HEK293 (cell line): Measurements from ENCODE around the gene RASSF3.

ENCODE experiments used
- CTCF ChIA-PET: fragments of 350-600 bp; formaldehyde crosslinking; extraction: SDS; loops from one replicate; lab custom pipeline; 2021; ENCODE audit warnings: antibody characterized with exemption; lab: Yijun Ruan, JAX
- POLR2A ChIA-PET: fragments of 300-600 bp; formaldehyde crosslinking; extraction: SDS; loops from one replicate; lab custom pipeline; 2020; ENCODE audit warnings: antibody characterized with exemption, inconsistent platforms; lab: Yijun Ruan, JAX
- H3K27ac ChIP-seq: fragments of 200-500 bp; sonication (Bioruptor generic); 2 replicates; pipeline ENCODE4 v1.5.1; 2014; ENCODE audit warnings: low read depth, low read length, control low read depth, inconsistent platforms; ENCODE audit errors: extremely low read depth
- H3K36me3 ChIP-seq, 2 experiments: fragments of 200-500 bp in 1 of 2; sonication (Bioruptor generic) in 1 of 2; 1 replicate in 1 of 2; 2 replicates in 1 of 2; pipeline ENCODE4 v1.5.1; 2014 to 2017; ENCODE audit warnings: inconsistent platforms in 2 of 2, low read length in 2 of 2; ENCODE audit not compliant: control insufficient read depth in 2 of 2, insufficient read depth in 1 of 2
- H3K4me1 ChIP-seq: fragments of 200-500 bp; sonication (Bioruptor generic); 2 replicates; pipeline ENCODE4 v1.5.1; 2014; ENCODE audit warnings: mild to moderate bottlenecking, low read length, inconsistent platforms; ENCODE audit not compliant: control insufficient read depth, insufficient read depth
- H3K4me3 ChIP-seq: 2 replicates; pipeline ENCODE4 v1.5.1; 2011; ENCODE audit warnings: low read depth, mild to moderate bottlenecking, control low read depth, low read length, moderate library complexity
- H3K9me3 ChIP-seq: fragments of 200-500 bp; sonication (Bioruptor generic); 2 replicates; pipeline ENCODE4 v1.5.1; 2014; ENCODE audit warnings: low read depth, low read length, inconsistent platforms; ENCODE audit not compliant: control insufficient read depth, insufficient read depth
- ATF2 ChIP-seq: fragments of 450-650 bp; formaldehyde crosslinking; IDR thresholded peaks from 2 replicates; pipeline ENCODE4 v1.5.1; 2016; ENCODE audit warnings: missing biosample characterization, missing genetic modification characterization, low read depth
- BCL6B ChIP-seq: fragments of 450-650 bp; formaldehyde crosslinking; IDR thresholded peaks from 2 replicates; pipeline ENCODE4 v1.5.1; 2017; ENCODE audit warnings: missing biosample characterization, missing genetic modification characterization
- GFI1B ChIP-seq: fragments of 450-650 bp; formaldehyde crosslinking; IDR thresholded peaks from 2 replicates; pipeline ENCODE4 v1.5.1; 2016; ENCODE audit warnings: missing biosample characterization, missing genetic modification characterization
- PBX3 ChIP-seq: sonication (generic); formaldehyde crosslinking; IDR thresholded peaks from 2 replicates; pipeline ENCODE4 v1.8.1; 2022; ENCODE audit warnings: mild to moderate bottlenecking, moderate library complexity, missing genetic modification reagents
- REST ChIP-seq: fragments of 450-650 bp; formaldehyde crosslinking; IDR thresholded peaks from 2 replicates; pipeline ENCODE4 v1.5.1; 2016; ENCODE audit warnings: missing biosample characterization, missing genetic modification characterization
- SALL2 ChIP-seq: fragments of 450-650 bp; formaldehyde crosslinking; IDR thresholded peaks from 2 replicates; pipeline ENCODE4 v1.5.0; 2017; ENCODE audit warnings: missing biosample characterization, mild to moderate bottlenecking, missing genetic modification characterization, borderline replicate concordance
- SP3 ChIP-seq: fragments of 450-650 bp; formaldehyde crosslinking; IDR thresholded peaks from 2 replicates; pipeline ENCODE4 v1.5.1; 2016; ENCODE audit warnings: missing biosample characterization, missing genetic modification characterization
- TRIM28 ChIP-seq: IDR thresholded peaks from 2 replicates; pipeline ENCODE4 v1.6.1; 2011; ENCODE audit warnings: low read length, control low read depth, borderline replicate concordance
- ZBTB1 ChIP-seq: fragments of 450-650 bp; formaldehyde crosslinking; IDR thresholded peaks from 2 replicates; pipeline ENCODE4 v1.5.1; 2016; ENCODE audit warnings: missing biosample characterization, missing genetic modification characterization
- ZBTB20 ChIP-seq: fragments of 450-650 bp; formaldehyde crosslinking; IDR thresholded peaks from 2 replicates; pipeline ENCODE4 v1.5.1; 2016; ENCODE audit warnings: missing biosample characterization, missing genetic modification characterization
- ZNF148 ChIP-seq: fragments of 450-650 bp; formaldehyde crosslinking; IDR thresholded peaks from 2 replicates; pipeline ENCODE4 v1.5.0; 2017; ENCODE audit warnings: missing biosample characterization, missing genetic modification characterization, borderline replicate concordance
- ZNF292 ChIP-seq: fragments of 450-650 bp; formaldehyde crosslinking; IDR thresholded peaks from 2 replicates; pipeline ENCODE4 v1.5.1; 2016; ENCODE audit warnings: low read depth, missing biosample characterization, missing genetic modification characterization, borderline replicate concordance
- ZNF335 ChIP-seq: fragments of 450-650 bp; formaldehyde crosslinking; conservative IDR thresholded peaks from 2 replicates; pipeline ENCODE4 v1.5.1; 2016; ENCODE audit warnings: missing biosample characterization, missing genetic modification characterization
- ZNF366 ChIP-seq: fragments of 450-650 bp; formaldehyde crosslinking; conservative IDR thresholded peaks from 2 replicates; pipeline ENCODE4 v1.5.1; 2016; ENCODE audit warnings: missing biosample characterization, missing genetic modification characterization
- ZNF549 ChIP-seq: fragments of 450-650 bp; IDR thresholded peaks from 2 replicates; pipeline ENCODE4 v1.5.1; 2018; ENCODE audit warnings: missing biosample characterization, missing genetic modification characterization, mild to moderate bottlenecking, inconsistent platforms, moderate library complexity
- ZNF621 ChIP-seq: fragments of 450-650 bp; formaldehyde crosslinking; IDR thresholded peaks from 2 replicates; pipeline ENCODE4 v1.5.1; 2017; ENCODE audit warnings: missing biosample characterization, missing genetic modification characterization
- ZNF776 ChIP-seq: fragments of 450-650 bp; formaldehyde crosslinking; IDR thresholded peaks from 2 replicates; pipeline ENCODE4 v1.5.0; 2017; ENCODE audit warnings: missing biosample characterization, missing genetic modification characterization, borderline replicate concordance
- ZNF843 ChIP-seq: fragments of 450-650 bp; formaldehyde crosslinking; IDR thresholded peaks from 2 replicates; pipeline ENCODE4 v1.5.1; 2016; ENCODE audit warnings: missing biosample characterization, missing genetic modification characterization
- ZXDB ChIP-seq: fragments of 450-650 bp; formaldehyde crosslinking; IDR thresholded peaks from 2 replicates; pipeline ENCODE4 v1.5.1; 2016; ENCODE audit warnings: missing biosample characterization, missing genetic modification characterization

The RASSF3 gene

GRCh38 chr12:64571411-64571810, 38.9 kb upstream of the RASSF3 start:
- no peaks in the 10 kb centered on the region for H3K9me3 ChIP-seq
- no peak for TF ChIP-seq REST (tag by site-specific recombination)
- no peak for TF ChIP-seq ZNF335 (tag by site-specific recombination)
- TF ChIP-seq PBX3 (CRISPR knock-in tag): no peak
- TF ChIP-seq ZNF292 (tag by site-specific recombination): no peak
- H3K27ac ChIP-seq: no peak overlapping the region
- CTCF ChIA-PET: interaction anchor here (0.7 to 3.0 kb wide), 2 partner anchors 22 to 129 kb away, joined by 3 to 15 read pairs; no protein-coding TSS in a partner anchor
- H3K4me1 ChIP-seq: no peaks in the 10 kb centered on the region; the same call in 1 of the 2 replicates
- H3K36me3 ChIP-seq: no peaks in the 10 kb centered on the region
- POLR2A ChIA-PET: no interaction called here
- no peak overlapping the region for H3K4me3 ChIP-seq

GRCh38 chr12:64572241-64572640, 38.1 kb upstream of the RASSF3 start:
- Histone ChIP-seq H3K36me3 (no peaks in the 10 kb centered on the region), H3K27ac (no peak overlapping the region), H3K4me3 (no peak overlapping the region), H3K4me1 (no peaks in the 10 kb centered on the region; the same call in 1 of the 2 replicates), H3K9me3 (no peaks in the 10 kb centered on the region)
- ChIA-PET POLR2A (no interaction called here), CTCF (interaction anchor here (0.6 to 3.0 kb wide), 4 partner anchors 22 to 792 kb away, joined by 3 to 15 read pairs (median 4); no protein-coding TSS in a partner anchor)
- no peak for TF ChIP-seq BCL6B (tag by site-specific recombination)
- no peak for TF ChIP-seq ZNF366 (tag by site-specific recombination)
- no peak for TF ChIP-seq ZXDB (tag by site-specific recombination)
- no peak for TF ChIP-seq ZNF148 (tag by site-specific recombination)
- TF ChIP-seq ZBTB20: no peak
- TF ChIP-seq TRIM28: no peak
- no peak for TF ChIP-seq ZBTB1 (tag by site-specific recombination)
- no peak for TF ChIP-seq ZNF843 (tag by site-specific recombination)
- no peak for TF ChIP-seq ZNF776 (tag by site-specific recombination)
- TF ChIP-seq SP3: no peak
- no peak for TF ChIP-seq ATF2 (tag by site-specific recombination)
- TF ChIP-seq ZNF549 (tag by site-specific recombination): no peak
- no peak for TF ChIP-seq ZNF621 (tag by site-specific recombination)
- no peak for TF ChIP-seq GFI1B (tag by site-specific recombination)
- TF ChIP-seq SALL2 (tag by site-specific recombination): no peak
